Measurements from ENCODE around the gene LY6G6F. TPM values are rescaled to one million over a fixed set of nuclear protein-coding genes. Genes with fewer than 3 reads are reported as not detected.

Gene LY6G6F
- total RNA-seq, 4 donors from 2014 or later, result not detected

DNA sequence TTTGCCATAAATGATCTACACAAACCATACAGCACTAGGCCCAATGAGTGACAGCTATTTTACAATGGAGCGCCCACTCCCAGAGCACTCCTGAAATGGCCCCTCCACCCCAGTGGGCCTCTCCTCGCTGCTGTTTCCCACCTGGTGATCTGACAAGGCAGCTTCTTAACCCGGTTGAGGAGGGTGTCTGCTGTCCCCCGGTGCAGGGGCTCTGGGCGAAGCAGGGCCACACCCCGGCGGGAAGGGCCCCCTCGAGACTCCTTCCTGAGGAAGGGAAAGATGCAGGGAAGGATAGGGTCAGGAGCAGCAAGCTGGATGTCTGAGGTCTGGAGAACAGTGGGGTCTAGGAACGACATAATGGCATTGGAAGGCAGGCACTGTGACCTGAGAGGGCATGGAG, 13.8 kb upstream of the LY6G6F start:
- DNase-seq (ENCODE audit: low spot score) (no peak), ATAC-seq (ENCODE audit: low FRiP score) (no peak)
- TF ChIP-seq CTCF (IDR thresholded peaks at IDR 0.05), result no peak

DNA sequence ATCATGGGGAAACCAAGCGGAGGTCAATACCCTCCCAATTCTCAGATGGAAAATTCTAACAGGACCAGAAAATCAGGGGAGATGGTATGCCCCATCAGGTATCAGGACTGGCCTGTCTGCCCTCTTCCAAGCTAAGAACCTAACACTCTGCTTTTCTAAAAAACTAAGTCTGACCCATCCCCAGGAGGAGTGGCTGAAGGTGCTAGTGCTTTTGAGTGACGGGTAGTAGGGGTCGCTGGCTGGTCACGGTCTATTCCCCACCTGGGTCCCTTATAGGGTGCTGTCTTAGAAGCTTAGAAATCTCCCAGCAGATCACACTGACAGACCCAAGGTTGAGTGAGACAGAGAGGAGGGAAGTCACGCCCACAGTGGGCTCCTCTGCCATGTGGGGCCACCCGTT, 13.1 kb upstream of the LY6G6F start:
- no peak for ATAC-seq (ENCODE audit: low FRiP score)
- no peak for TF ChIP-seq CTCF (IDR thresholded peaks at IDR 0.05)
- DNase-seq (ENCODE audit: low spot score), result no peak

- ATAC-seq (ENCODE audit: low FRiP score) (no peak), DNase-seq (ENCODE audit: low spot score) (no peak)
- TF ChIP-seq CTCF (IDR thresholded peaks at IDR 0.05), result no peak
Measured at GRCh38 chr6:31697555-31697954, 9.1 kb upstream of the LY6G6F start.

DNA sequence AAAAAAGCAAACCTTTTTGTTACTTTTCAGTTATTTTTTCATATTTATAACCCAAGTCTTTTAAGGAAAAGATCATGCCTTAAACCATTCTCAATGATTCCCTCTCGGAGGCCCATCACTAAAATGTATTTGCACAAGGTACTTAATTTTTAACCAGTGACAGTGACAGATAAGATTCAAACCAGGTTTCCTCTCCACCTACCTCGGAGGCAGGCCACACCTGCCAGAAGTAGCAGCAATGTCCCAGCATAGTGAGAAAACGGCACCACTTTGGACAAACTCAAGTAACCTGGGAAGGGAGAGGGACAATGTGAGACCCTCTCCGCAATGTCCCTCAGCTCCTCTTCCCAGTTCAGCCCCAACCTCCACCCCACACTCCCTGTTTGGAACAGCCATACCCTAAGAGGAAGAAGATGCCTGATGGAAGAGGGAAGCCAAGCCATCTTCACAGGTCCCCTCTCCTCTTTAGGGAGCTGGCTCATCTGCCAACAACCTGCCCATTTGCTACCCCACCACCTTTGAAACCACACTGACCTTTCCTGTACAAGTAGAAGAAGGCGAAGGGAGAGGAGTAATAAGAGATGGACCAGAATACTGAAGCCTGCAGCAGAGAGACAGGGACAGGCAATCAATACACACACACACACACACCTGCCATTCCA, 5.8 kb upstream of the LY6G6F start:
- no peak for TF ChIP-seq CTCF (IDR thresholded peaks at IDR 0.05)
- ATAC-seq (ENCODE audit: low FRiP score) (no peak), DNase-seq (ENCODE audit: low spot score) (no peak)

DNA sequence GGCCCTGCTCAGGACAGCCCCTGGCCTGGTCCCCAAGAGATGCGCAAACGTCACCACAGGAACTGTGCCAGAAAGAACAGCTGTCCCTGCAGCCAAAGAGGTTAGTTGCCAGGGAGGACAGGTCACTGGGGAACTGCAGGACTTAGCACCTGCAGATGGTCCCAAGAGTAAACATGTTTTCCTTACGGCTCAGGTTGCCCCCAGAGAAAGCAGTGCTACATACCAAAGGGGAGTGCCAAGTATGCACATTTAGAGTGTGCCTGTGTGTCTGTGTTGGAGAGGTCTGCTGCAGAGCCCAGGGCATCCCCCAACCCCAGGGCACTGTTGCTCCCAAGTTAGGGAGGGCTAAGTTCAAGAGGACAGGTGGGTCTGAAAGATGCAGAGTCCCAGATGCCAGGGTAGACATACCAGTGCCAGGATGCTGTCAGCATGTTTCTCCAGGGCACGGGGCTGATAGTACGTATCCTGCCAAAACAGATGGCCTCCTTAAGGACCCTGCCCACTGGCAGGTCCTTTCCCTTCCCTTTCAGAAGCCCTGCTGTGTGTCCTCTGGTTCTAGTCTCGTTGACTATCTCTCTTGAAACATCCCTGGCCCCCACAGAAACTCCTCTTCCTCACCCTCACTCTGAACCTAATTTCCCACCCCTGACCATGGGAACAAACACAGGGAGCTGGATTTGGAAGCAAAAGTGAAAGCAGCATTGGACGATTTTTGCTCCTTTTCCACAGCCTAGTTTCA, 4.8 kb upstream of the LY6G6F start:
- no peak for ATAC-seq (ENCODE audit: low FRiP score)
- DNase-seq (ENCODE audit: low spot score), result no peak
- TF ChIP-seq CTCF (IDR thresholded peaks at IDR 0.05), result no peak

DNA sequence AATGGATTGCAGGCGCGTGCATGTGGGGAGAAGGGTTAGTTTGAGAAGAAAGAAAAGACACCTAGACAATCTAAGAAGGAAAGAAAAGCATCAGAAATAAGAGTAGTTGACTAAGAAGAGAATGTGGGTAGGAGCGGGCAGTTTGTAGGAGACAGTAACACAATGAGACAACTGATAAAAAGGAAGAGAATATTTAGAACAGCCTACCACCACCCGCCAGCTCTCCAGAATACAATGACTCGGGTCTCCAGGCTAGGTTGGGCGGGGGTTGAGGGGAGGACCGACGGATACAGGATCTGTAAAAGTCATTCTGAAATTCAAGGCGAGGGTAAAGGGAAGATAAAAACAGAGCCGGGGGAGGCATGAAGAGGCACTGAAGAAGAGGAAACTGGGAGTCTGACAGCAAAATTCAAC, 4.3 kb upstream of the LY6G6F start:
- no peak for TF ChIP-seq CTCF (IDR thresholded peaks at IDR 0.05)
- no peak for ATAC-seq (ENCODE audit: low FRiP score)
- DNase-seq (ENCODE audit: low spot score), result no peak

Measured in omental fat pad (tissue), 4 donors.